Prostate gland (tissue), 2 donors: ENCODE data around the gene CHRNB4. TPM values are rescaled to one million over a fixed set of nuclear protein-coding genes. Genes with fewer than 3 reads are reported as not detected.
A peak's percentile ranks its signal among the peaks of the same experiment; 100 is the strongest.

ENCODE experiments used
- DNase-seq: peaks from one replicate; pipeline ENCODE4 v3.0.0-alpha.2; 2019; ENCODE audit warnings: low spot score
- H3K27ac ChIP-seq, 2 donors: fragments of 200-600 bp; sonication (generic); 2 replicates each; pipeline ENCODE4 v1.5.1; 2017 to 2019
- H3K27me3 ChIP-seq: fragments of 200-600 bp; sonication (generic); replicated peaks from 2 replicates; pipeline ENCODE4 v1.5.1; 2019; ENCODE audit not compliant: insufficient read depth
- H3K36me3 ChIP-seq, 2 donors: fragments of 200-600 bp; sonication (generic); 1 replicate in 1 of 2; 2 replicates in 1 of 2; pipeline versions ENCODE4 v1.5.1 to v1.8.1; 2017 to 2019
- H3K4me1 ChIP-seq: fragments of 200-600 bp; sonication (generic); replicated peaks from 2 replicates; pipeline ENCODE4 v1.5.1; 2019
- H3K4me3 ChIP-seq, 2 donors: fragments of 200-600 bp; sonication (generic); 2 replicates each; pipeline ENCODE4 v1.5.1; 2017 to 2019
- H3K9me3 ChIP-seq: fragments of 200-600 bp; sonication (generic); 2 replicates; pipeline ENCODE4 v1.5.1; 2017
- POLR2A ChIP-seq: fragments of 450-650 bp; IDR thresholded peaks from one replicate; pipeline ENCODE4 v1.6.1; 2016; ENCODE audit warnings: antibody characterized with exemption, mild to moderate bottlenecking
- POLR2AphosphoS5 ChIP-seq: sonication (generic); formaldehyde crosslinking; IDR thresholded peaks from one replicate; pipeline ENCODE4 v1.6.1; 2017; ENCODE audit warnings: antibody characterized with exemption
- WGBS: methylation state at CpG from one replicate; pipeline ENCODE4 v1.1.5; 2018; 5-methylcytosine and 5-hydroxymethylcytosine counted together
- intact Hi-C: fragments of 100-400 bp; cut with DNase I; formaldehyde crosslinking; loops from one replicate; pipeline ENCODE4 v1.14.2; 2022
- total RNA-seq, 2 donors: library from RNA; depleted of rRNA; stranded (reverse); fragments of >200 nt; gene quantifications; one replicate each; pipeline ENCODE4 v1.1.0, GENCODE V29; 2016
- TF ChIP-seq, protein P1 (sequence below), 4 experiments: fragments of 200-600 bp in 2 of 4; fragments of 450-650 bp in 2 of 4; sonication (generic) in 2 of 4; IDR thresholded peaks; 1 replicate in 3 of 4; 2 replicates in 1 of 4; pipeline ENCODE4 v1.5.1; 2016 to 2019; ENCODE audit warnings: antibody characterized with exemption in 4 of 4, mild to moderate bottlenecking in 2 of 4, moderate library complexity in 2 of 4

The CHRNB4 gene
- total RNA-seq, 2 donors from 2014 or later, result 3.0 TPM; not detected in 1

DNA sequence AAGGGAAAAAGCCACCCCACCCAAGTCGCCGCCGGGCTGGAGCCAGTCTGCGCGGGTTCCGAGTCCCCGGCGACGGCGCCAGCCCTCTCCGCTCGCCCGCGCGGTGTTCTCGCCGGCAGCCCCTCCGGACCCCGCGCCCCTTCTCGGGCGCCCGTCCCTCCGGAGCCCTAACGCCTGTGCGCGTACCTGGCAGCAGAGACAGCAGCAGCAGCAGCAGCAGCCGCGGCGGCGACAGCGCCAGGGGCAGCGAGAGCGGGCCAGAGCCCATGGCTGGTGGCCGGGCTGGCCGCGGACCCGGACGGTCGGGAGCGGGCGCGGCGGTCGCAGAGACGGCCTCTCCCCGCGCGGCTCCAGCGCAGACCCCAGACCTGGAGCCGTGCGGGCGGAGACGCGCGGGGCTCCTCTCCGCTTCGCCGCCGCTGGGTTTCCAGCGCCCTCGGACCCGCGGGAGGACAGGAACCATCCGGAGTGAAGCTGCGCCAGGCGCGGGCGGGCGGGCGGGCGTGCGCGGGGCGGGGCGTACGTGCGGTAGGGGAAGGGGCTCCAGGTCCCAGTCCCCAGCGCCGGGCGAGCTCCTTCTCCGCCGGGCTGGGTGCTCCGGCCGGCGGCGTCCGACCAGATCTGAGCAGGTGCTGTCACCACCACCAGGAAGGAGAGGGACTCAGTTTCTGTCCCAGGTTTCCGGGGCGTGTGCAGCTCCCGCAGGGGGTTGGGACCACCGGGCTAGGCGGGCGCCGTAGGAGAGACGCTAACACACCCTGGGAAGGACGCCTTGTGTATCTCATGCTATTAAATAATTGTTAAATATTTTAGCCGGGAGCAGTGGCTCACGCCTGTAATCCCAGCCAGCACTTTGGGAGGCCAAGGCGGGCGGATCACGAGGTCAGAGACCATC lies 20.2 kb downstream of the CHRNB4 start, which contains the start of gene CHRNA3:
TSS of gene CHRNA3 (minus strand) at position 470 of the 895 bp plus-strand sequence. CDS start at position 268, 202 bp downstream.
- Histone ChIP-seq H3K4me3 (peak within 1 kb of the TSS; percentile 25 to 30), H3K4me1 (no peaks in the 10 kb centered on the region), H3K27ac (no peak within 1 kb of the TSS), H3K36me3 (no peaks in the 10 kb centered on the region), H3K27me3 (peaks cover 2% of the 10 kb centered on the region), H3K9me3 (no peaks in the 10 kb centered on the region)
- TF ChIP-seq, protein P1, sequence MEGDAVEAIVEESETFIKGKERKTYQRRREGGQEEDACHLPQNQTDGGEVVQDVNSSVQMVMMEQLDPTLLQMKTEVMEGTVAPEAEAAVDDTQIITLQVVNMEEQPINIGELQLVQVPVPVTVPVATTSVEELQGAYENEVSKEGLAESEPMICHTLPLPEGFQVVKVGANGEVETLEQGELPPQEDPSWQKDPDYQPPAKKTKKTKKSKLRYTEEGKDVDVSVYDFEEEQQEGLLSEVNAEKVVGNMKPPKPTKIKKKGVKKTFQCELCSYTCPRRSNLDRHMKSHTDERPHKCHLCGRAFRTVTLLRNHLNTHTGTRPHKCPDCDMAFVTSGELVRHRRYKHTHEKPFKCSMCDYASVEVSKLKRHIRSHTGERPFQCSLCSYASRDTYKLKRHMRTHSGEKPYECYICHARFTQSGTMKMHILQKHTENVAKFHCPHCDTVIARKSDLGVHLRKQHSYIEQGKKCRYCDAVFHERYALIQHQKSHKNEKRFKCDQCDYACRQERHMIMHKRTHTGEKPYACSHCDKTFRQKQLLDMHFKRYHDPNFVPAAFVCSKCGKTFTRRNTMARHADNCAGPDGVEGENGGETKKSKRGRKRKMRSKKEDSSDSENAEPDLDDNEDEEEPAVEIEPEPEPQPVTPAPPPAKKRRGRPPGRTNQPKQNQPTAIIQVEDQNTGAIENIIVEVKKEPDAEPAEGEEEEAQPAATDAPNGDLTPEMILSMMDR (IDR thresholded peaks at IDR 0.05), result no peak
- no peak for TF ChIP-seq POLR2AphosphoS5
- TF ChIP-seq POLR2A, result no peak
- intact Hi-C loops, result loop anchor here (1.0 kb wide), 1 partner anchor 89 kb away; no protein-coding TSS in a partner anchor
- DNase-seq, result no peak
- WGBS, result 5% methylated on average over 87 of the region's 102 CpGs

DNA sequence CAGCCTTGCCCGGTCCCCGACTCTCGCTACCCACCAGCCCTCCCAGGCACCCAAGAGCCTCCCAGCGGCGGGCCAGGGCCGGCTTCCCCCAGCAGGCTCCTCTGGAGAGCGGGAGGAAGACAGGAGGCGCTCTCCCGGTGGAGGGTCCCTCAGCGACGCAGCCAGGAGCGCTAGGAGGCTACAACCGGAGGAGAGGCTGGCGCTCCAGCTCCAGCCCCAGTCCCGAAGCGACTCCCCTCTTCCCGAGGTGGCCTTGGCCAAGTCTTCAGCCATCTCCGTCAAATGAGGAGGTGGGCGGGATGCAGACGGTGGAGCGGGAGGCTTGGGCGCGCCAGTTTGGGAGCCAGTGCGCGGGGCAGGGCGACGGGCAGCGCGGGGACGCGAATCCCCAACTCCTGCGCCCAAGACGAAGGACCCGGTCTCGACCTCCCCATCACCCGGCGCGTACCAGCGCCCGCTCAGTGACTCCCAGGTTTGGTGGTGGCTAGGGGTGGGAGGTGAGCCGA lies 20.9 kb downstream of the CHRNB4 start:
- peaks cover 2% of the 10 kb centered on the region for H3K27me3 ChIP-seq
- DNase-seq, result no peak

DNA sequence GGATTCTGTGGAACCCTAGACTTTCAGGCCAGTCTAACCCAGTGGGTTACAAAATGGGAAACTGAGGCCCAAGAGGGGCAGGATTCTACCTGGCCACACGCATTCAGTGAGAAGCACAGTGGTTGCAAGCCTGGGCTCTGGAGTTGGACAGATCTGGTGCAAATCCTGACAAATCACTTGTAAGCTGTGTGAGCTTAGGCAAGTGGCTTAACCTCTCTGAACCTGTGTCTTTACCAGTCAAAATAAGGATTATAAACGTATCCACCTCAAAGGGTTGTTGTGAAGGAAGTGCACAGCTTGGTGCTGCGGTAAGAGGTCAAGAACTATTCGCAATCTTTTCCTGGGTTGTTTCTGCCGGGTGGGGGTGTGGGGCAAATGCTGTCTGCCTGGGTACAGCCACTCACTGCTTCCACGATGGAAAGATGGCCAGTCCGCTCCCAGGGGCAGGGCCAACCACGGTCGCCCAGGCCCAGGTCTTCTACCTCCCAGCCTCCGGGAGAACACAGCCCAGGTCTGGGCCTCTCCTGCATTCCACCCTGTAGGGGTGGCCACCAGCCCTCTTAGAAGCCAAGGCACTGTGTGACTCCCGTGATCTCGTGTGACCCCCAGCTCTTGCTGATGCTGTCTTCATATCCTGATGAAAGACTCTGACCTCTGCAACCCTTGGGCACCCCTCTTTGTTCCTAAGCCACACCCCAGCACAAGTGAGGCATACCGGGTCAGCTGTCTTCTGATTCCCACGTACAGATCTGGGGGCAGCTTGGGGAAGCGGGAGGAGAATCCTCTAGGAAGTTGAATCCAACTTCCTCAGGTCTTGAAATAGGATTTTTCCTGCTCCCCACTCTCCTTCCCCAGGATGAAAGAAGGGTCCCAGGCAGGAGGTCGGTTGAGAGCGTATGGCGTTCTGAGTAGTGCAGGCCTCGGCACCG lies 21.7 kb downstream of the CHRNB4 start:
- intact Hi-C loops, result no loop called here
- Histone ChIP-seq H3K4me1 (no peaks in the 10 kb centered on the region), H3K4me3 (no peak overlapping the region), H3K36me3 (no peaks in the 10 kb centered on the region), H3K27me3 (peaks cover 2% of the 10 kb centered on the region), H3K9me3 (no peaks in the 10 kb centered on the region), H3K27ac (no peak overlapping the region)
- 63% methylated on average over 20 of the region's 20 CpGs for WGBS
- DNase-seq, result no peak
- TF ChIP-seq, protein P1 (IDR thresholded peaks at IDR 0.05), result no peak
- no peak for TF ChIP-seq POLR2A
- TF ChIP-seq POLR2AphosphoS5, result no peak

More for the DNA sequence above, 20.9 kb downstream of the CHRNB4 start:
- no peaks in the 10 kb centered on the region for H3K4me1 ChIP-seq
- no peaks in the 10 kb centered on the region for H3K9me3 ChIP-seq
- no peak for TF ChIP-seq POLR2AphosphoS5
- TF ChIP-seq, protein P1 (IDR thresholded peaks at IDR 0.05), result no peak
- TF ChIP-seq POLR2A, result no peak
- intact Hi-C loops, result loop anchor here (1.0 kb wide), 1 partner anchor 89 kb away; no protein-coding TSS in a partner anchor
- 2% methylated on average over 37 of the region's 41 CpGs for WGBS
- H3K36me3 ChIP-seq, result no peaks in the 10 kb centered on the region
- peak overlapping the region; percentile 25 to 30 for H3K4me3 ChIP-seq
- no peak overlapping the region for H3K27ac ChIP-seq

DNA sequence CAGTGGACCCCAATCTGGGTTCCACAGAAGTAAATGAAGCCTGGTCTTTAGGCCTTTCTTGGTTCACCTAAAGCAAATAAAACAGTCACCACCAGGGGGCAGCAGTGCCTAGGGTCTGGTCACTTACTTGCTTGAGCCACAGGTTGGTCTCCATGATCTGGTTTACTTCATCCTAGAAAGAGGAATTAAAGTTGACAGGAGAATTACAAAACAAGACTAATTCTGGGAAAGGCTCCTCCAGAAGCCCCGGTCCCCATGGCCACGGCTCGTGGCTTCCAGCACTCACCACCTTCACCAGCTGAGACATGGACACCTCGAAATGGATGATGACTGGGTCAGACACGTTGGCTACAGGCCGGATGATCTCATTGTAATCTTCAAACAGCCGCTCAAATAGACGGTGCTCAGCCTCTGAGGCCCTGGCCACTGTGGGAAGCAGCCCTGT lies 22.5 kb downstream of the CHRNB4 start:
- WGBS, result 31% methylated on average over 8 of the region's 8 CpGs
- H3K9me3 ChIP-seq, result no peaks in the 10 kb centered on the region
- H3K27me3 ChIP-seq, result peaks cover 2% of the 10 kb centered on the region
- H3K36me3 ChIP-seq, result no peaks in the 10 kb centered on the region
- TF ChIP-seq POLR2AphosphoS5, result no peak
- TF ChIP-seq, protein P1 (IDR thresholded peaks at IDR 0.05), result peak; percentile 79 to 87 (median 82)
- H3K4me1 ChIP-seq, result no peaks in the 10 kb centered on the region
- peak; percentile 85 for DNase-seq
- intact Hi-C loops, result loop anchor here (1.0 kb wide), 1 partner anchor 133 kb away; no protein-coding TSS in a partner anchor
- H3K4me3 ChIP-seq, result no peak overlapping the region
- H3K27ac ChIP-seq, result no peak overlapping the region
